Erythroblast (primary cell): ENCODE measurements around the gene BTBD2.

ENCODE experiments used
- GATA1 ChIP-seq: IDR thresholded peaks from 2 replicates; pipeline ENCODE4 v1.6.1; 2011; ENCODE audit warnings: low read depth, mild to moderate bottlenecking, control low read depth, low read length, moderate library complexity
- POLR2A ChIP-seq: IDR thresholded peaks from 2 replicates; pipeline ENCODE4 v1.6.1; 2011; ENCODE audit warnings: mild to moderate bottlenecking, low read length

- TF ChIP-seq POLR2A (no peak), GATA1 (no peak)
Observed at GRCh38 chr19:2021453-2022140, 6.1 kb upstream of the BTBD2 start.
